Fibroblast of villous mesenchyme (primary cell): ENCODE data around the gene SLC35D2. TPM values are rescaled to one million over a fixed set of nuclear protein-coding genes. Genes with fewer than 3 reads are reported as not detected.

Experiments
- DNase-seq: peaks from one replicate; pipeline ENCODE4 v3.0.0-alpha.2; 2010; ENCODE audit warnings: low read depth
- H3K4me3 ChIP-seq: 2 replicates; pipeline ENCODE4 v1.5.1; 2011; ENCODE audit warnings: low read depth, mild to moderate bottlenecking, low read length
- CTCF ChIP-seq: IDR thresholded peaks from 2 replicates; pipeline ENCODE4 v1.5.1; 2012; ENCODE audit warnings: low read depth, mild to moderate bottlenecking, low read length; ENCODE audit not compliant: insufficient read depth
- total RNA-seq: library from RNA; depleted of rRNA; stranded (reverse); fragments of >200 nt; gene quantifications from 2 replicates; pipeline ENCODE4 v1.2.3, GENCODE V29; 2012

Gene SLC35D2
- total RNA-seq, result 14.8 and 19.0 TPM in 2 replicates

GRCh38 chr9:96383165-96383942 lies at the start of gene SLC35D2:
Gene SLC35D2 (minus strand): TSS chr9:96383711. CDS start chr9:96383634, 77 bp downstream.
- TF ChIP-seq CTCF, result no peak
- peak; percentile 68 for DNase-seq
- H3K4me3 ChIP-seq, result peak within 1 kb of the TSS; percentile 68

- no peak for TF ChIP-seq CTCF
- no peak overlapping the region for H3K4me3 ChIP-seq
- DNase-seq, result no peak
These were observed 46.9 kb upstream of the SLC35D2 start for GRCh38 chr9:96430377-96430776.

GRCh38 chr9:96429732-96430131 lies 46.2 kb upstream of the SLC35D2 start:
- TF ChIP-seq CTCF, result no peak
- H3K4me3 ChIP-seq, result no peak overlapping the region
- no peak for DNase-seq

DNA sequence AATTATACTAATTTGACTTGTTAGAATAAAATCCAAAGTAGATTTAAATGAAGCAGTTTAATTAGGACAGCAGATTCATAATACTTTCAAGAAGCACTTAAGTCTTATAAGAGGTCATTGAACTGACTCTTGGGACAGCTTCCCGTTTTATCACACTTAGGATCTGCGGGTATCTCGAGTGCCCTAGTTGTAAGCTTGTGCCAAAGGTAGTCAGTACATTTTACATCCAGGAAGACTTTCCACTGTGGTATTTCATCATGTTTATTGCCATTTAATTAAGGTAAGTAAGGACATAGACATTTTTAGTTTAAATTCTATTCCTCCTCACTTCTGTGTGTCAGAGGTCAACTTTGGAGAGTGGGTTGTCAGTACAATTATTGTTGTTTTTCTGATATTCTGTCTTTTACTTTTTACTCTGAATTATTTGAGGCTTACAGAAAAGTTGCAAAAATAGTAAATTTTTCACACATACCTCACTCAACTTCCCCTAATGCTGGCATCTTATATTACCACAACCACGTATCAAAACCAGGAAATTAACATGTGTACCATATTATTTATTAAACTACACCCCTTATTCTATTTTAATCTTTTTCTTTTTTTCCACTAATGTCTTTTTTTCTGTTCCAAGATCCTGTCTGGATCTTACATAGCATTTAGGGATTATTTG lies 42.1 kb upstream of the SLC35D2 start:
- H3K4me3 ChIP-seq, result no peak overlapping the region
- DNase-seq, result no peak
- TF ChIP-seq CTCF, result no peak

DNA sequence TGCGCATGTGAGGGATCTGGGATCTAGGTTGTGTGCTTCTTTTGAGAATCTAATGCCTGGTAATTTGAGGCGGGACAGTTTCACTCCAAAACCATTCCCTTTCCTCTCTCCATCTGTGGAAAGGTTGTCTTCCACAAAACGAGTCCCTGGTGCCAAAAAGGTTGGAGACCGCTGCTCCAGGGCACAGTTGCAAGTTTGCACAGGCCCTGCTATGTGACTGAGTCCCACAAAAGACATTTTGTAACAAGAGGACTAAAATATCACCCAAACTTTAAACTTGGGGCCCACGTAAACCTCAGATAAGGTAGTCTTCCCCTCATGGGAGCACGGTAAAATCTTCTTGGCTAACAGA lies 40.5 kb upstream of the SLC35D2 start:
- no peak overlapping the region for H3K4me3 ChIP-seq
- DNase-seq, result no peak
- no peak for TF ChIP-seq CTCF

DNA sequence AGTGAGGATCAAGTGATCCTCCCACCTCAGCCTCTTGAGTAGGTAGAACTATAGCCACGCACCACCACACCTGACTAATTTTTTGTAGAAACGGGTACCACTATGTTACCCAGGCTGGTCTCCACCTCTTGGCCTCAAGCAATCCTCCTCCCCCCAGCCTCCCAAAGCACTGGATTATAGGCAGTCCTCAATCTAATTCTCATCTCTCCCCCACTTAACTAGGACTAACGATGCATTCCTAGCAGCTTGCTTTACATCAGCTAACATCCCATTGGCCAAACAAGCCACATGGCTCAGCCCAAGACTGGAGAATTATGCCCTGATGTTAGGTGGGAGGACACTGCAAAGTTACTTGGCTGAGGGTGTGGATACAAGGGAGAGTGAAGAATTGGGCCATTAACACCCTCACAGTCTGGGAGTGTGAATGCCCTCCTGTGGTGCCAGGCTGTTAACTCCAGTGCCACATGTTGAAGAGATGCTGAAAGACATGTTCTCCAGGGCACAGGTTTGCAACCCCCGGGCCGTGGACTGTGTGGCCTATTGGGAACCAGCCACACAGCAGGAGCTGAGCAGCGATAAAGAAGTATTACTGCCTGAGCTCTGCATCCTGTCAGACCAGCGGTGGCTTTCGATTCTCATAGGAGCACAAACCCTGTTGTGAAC lies 39.9 kb upstream of the SLC35D2 start:
- no peak for DNase-seq
- TF ChIP-seq CTCF, result no peak

More for the DNA sequence above, 39.9 kb upstream of the SLC35D2 start:
- no peak overlapping the region for H3K4me3 ChIP-seq
